HepG2 (cell line): ENCODE data around the gene SNX27.

Experiments used
- KLF15 ChIP-seq: sonication (generic); formaldehyde crosslinking; IDR thresholded peaks from 2 replicates; pipeline ENCODE4 v1.8.1; 2023; ENCODE audit warnings: borderline replicate concordance, mild to moderate bottlenecking, inconsistent platforms, missing genetic modification reagents, mixed read lengths
- NFE2 ChIP-seq: sonication (generic); formaldehyde crosslinking; IDR thresholded peaks from 2 replicates; pipeline ENCODE4 v1.4.0; 2020; ENCODE audit warnings: missing genetic modification reagents

- TF ChIP-seq KLF15 (no peak), NFE2 (no peak)
Observed at GRCh38 chr1:151585622-151586021, 26.2 kb upstream of the SNX27 start.
